AG20443 (cell line): ENCODE results near the gene GABBR2.

Experiments
- DNase-seq: peaks from one replicate; pipeline ENCODE4 v3.0.0; 2012; ENCODE audit warnings: low spot score, mixed read lengths

GABBR2 gene

GRCh38 chr9:98342820-98343210, 365.9 kb downstream of the GABBR2 start:
- DNase-seq: no peak

GRCh38 chr9:98342098-98342819, 366.5 kb downstream of the GABBR2 start:
- no peak for DNase-seq

- no peak for DNase-seq
Measured at GRCh38 chr9:98341157-98342097, 367.3 kb downstream of the GABBR2 start.

GRCh38 chr9:98339987-98340800, 368.5 kb downstream of the GABBR2 start:
- DNase-seq: no peak

- DNase-seq: no peak
Measured at GRCh38 chr9:98335661-98336060, 373.1 kb downstream of the GABBR2 start.

- DNase-seq: no peak
Measured at GRCh38 chr9:98334796-98335195, 373.9 kb downstream of the GABBR2 start.

GRCh38 chr9:98333703-98334582, 374.8 kb downstream of the GABBR2 start:
- peak; percentile 82 for DNase-seq

GRCh38 chr9:98332405-98332831, 376.3 kb downstream of the GABBR2 start:
- no peak for DNase-seq

- DNase-seq: no peak
Measured at GRCh38 chr9:98331536-98332259, 377.0 kb downstream of the GABBR2 start.

- peak; percentile 25 for DNase-seq
Measured at GRCh38 chr9:98330831-98331230, 377.9 kb downstream of the GABBR2 start.

GRCh38 chr9:98329904-98330303, 378.8 kb downstream of the GABBR2 start:
- DNase-seq: no peak

- no peak for DNase-seq
Measured at GRCh38 chr9:98329281-98329680, 379.5 kb downstream of the GABBR2 start.

GRCh38 chr9:98328770-98329169, 380.0 kb downstream of the GABBR2 start:
- DNase-seq: no peak

GRCh38 chr9:98328141-98328540, 380.6 kb downstream of the GABBR2 start:
- DNase-seq: no peak

GRCh38 chr9:98327249-98327561, 381.5 kb downstream of the GABBR2 start:
- DNase-seq: no peak

- DNase-seq: peak; percentile 9
Measured at GRCh38 chr9:98326459-98327248, 382.1 kb downstream of the GABBR2 start.

GRCh38 chr9:98324801-98325200, 383.9 kb downstream of the GABBR2 start:
- DNase-seq: no peak

- DNase-seq: peak; percentile 8
Measured at GRCh38 chr9:98323831-98324135, 385.0 kb downstream of the GABBR2 start.

- no peak for DNase-seq
Measured at GRCh38 chr9:98323051-98323830, 385.5 kb downstream of the GABBR2 start.
